NCI-H446 (cell line): ENCODE data around the gene DHX29.
"Not testable (repeated sequence)": the region's sequence is repeated elsewhere in the genome, so short reads cannot be mapped to it uniquely, and the experiment has no call there.

Experiments
- DNase-seq, 2 experiments: peaks; one replicate each; lab custom pipeline; 2025; lab: John Stamatoyannopoulos, UW

Gene DHX29, protein sequence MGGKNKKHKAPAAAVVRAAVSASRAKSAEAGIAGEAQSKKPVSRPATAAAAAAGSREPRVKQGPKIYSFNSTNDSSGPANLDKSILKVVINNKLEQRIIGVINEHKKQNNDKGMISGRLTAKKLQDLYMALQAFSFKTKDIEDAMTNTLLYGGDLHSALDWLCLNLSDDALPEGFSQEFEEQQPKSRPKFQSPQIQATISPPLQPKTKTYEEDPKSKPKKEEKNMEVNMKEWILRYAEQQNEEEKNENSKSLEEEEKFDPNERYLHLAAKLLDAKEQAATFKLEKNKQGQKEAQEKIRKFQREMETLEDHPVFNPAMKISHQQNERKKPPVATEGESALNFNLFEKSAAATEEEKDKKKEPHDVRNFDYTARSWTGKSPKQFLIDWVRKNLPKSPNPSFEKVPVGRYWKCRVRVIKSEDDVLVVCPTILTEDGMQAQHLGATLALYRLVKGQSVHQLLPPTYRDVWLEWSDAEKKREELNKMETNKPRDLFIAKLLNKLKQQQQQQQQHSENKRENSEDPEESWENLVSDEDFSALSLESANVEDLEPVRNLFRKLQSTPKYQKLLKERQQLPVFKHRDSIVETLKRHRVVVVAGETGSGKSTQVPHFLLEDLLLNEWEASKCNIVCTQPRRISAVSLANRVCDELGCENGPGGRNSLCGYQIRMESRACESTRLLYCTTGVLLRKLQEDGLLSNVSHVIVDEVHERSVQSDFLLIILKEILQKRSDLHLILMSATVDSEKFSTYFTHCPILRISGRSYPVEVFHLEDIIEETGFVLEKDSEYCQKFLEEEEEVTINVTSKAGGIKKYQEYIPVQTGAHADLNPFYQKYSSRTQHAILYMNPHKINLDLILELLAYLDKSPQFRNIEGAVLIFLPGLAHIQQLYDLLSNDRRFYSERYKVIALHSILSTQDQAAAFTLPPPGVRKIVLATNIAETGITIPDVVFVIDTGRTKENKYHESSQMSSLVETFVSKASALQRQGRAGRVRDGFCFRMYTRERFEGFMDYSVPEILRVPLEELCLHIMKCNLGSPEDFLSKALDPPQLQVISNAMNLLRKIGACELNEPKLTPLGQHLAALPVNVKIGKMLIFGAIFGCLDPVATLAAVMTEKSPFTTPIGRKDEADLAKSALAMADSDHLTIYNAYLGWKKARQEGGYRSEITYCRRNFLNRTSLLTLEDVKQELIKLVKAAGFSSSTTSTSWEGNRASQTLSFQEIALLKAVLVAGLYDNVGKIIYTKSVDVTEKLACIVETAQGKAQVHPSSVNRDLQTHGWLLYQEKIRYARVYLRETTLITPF (N-terminal part only)

DNA sequence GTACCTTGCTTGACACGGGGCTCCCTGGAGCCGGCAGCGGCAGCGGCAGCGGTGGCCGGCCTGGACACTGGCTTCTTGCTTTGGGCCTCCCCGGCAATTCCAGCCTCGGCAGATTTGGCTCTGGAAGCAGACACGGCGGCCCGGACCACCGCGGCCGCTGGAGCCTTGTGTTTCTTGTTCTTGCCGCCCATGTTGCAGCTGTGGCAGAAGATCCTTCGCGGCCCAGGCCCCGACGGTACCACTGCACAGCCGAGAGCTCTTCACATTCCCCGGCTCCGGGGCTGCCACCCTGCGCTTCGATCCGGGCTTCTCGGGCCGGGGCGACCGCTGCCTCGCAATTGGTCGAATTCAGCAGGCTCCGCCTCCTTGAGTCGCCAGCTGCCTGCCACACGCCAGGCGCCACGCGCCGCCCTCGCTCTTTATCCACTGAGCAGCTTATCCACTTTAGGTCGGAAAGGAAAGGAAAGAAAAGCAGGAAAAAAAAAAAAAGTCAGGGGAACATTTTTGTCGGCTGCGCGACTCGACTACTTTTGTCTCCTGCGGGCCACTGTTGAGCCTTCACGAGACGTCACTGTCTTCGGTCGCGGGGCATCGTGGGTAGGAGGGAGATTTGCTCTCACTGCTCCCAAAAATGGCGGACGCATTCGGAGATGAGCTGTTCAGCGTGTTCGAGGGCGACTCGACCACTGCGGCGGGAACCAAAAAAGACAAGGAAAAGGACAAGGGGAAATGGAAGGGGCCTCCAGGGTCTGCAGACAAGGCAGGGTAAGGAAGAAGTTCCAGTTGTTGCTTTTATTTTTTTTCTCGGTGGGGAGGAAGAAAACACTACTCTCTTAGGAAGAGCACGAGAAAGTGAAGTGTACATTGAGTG lies at the start of gene DHX29, which contains the start of gene MTREX:
DHX29 (minus strand) TSS at position 312 of the 871 bp plus-strand sequence; CDS start at position 191, 121 bp downstream.
MTREX (plus strand) TSS at position 607 of the 871 bp plus-strand sequence; CDS start at position 632, 25 bp downstream.
- DNase-seq: peak; percentile 93

DNA sequence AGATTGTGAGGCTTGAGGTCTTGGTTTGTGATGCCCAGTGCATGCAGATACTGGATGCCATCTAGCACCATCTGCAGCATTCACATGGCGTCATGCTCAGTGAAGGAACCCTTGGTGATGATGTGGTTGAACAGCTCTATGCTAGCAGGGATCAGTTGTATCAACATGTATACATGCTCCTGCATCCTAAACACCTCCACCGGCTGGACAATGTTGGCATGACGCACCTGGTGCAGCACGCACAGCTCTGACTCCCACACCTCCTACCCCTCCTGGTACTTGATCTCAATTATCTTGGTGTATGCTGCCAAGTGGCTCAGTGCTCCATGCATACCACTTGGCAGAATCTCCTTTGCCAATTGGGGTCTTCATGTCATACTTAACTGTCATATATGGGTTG lies 49.4 kb upstream of the DHX29 start:
- DNase-seq: no peak

DNA sequence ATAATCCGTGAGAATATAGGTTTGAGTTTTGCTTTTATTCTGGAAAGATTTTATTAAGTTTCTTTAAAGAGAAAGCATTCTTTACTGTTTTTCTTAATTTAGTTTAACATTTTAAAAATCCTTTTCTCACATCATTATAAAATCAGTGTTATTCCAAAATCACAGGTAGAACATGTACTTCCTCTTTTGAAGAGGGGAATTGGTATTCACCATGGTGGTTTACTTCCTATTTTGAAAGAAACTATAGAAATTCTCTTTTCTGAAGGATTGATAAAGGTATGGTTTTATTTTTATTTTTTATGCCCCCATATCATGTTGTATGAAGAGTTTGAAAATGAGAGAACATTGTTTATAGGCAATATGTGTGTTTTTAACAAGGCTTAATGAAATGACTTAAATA lies 43.3 kb upstream of the DHX29 start:
- DNase-seq: no peak

DNA sequence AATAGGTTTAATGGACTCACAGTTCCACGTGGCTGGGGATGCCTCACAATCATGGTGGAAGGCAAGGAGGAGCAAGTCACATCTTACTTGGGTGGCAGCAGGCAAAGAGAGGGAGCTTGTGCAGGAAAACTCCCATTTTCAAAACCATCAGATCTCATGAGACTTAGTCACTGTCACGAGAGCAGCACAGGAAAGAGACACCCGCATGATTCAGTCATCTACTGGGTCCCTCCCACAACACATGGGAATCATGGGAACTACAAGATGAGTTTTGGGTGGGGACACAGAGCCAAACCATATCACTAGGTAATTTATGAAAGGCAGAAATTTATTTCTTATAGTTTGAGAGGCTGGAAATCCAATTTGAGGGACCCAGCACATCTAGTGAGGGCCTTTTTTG lies 40.3 kb upstream of the DHX29 start:
- DNase-seq: no peak

DNA sequence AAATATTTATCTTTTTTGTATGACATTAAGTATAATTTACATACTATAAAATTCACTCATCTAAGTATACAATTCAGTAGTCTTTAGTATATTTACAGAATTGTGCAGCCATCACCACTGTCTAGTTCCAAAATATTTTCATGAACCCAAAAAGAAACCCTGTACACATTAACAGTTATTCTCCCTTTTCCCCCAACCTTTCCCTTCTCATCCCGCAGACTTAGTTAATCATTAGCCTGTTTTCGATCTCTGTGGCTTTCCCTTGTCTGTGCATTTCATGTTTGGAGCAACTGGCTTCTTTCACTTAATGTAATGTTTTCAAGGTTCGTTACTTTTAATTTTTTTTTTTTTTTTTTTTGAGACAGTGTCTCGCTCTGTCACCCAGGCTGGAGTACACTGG lies 37.8 kb upstream of the DHX29 start:
- DNase-seq: no peak

DNA sequence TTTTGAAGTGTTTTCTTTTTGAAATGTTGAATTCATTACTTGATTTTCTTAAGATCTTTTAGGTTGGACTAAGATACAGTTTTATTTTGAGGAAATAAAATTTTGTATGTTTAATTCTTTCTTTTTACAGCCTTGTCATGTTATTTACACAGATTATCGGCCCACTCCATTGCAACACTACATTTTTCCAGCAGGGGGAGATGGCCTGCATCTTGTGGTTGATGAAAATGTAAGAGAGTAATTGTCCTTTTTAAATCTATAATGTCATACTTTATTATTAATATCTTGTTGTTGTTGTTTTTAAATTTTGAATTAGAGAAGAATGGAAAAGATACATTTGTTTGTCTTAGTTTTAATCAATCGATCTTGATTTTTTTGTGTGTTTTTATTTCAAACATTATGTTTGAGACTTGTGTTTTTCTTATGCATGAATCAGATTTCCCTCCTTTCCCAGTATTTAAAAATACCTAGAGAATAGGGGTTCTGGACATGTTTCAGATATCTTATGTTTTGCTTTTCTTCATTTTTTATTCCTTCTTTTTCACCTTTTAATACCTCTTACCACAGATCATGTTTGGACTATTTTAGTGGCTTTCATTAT lies 37.0 kb upstream of the DHX29 start:
- peak; percentile 22 to 55 for DNase-seq

DNA sequence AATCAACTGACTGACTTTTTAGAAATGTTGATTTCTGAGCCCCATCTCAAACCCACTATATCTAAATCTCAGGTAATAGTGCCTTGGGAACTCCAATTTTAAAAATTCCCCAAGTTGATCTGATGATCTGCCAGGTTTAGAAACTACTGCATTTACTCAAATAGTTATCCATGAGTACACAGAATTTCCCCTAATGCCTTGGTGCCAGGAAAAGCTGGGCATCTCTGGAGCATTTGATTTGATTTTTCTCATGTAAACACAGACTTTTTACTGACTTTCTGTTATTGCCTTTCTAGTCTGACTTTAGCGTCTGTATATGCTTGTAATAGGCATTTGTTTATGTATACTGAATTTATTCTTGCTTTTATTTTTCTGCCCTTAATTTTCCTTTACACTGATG lies 36.1 kb upstream of the DHX29 start:
- DNase-seq: no peak

DNA sequence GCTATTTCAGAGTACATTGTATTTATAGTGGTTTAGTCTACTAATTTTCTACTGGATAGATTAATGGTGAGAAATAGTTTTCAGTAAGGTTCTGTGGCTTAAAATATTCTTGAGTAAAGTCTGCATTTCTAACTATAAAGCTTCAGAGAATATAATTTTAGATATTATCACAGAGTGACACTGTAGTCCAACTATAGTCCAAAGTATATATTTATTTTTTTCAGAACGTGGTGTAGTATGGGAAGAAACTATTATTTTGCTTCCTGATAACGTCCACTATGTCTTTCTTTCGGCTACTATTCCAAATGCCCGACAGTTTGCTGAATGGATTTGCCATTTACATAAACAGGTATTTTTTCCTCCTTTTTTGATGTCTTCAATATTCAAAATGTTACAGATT lies 35.6 kb upstream of the DHX29 start:
- DNase-seq: no peak

DNA sequence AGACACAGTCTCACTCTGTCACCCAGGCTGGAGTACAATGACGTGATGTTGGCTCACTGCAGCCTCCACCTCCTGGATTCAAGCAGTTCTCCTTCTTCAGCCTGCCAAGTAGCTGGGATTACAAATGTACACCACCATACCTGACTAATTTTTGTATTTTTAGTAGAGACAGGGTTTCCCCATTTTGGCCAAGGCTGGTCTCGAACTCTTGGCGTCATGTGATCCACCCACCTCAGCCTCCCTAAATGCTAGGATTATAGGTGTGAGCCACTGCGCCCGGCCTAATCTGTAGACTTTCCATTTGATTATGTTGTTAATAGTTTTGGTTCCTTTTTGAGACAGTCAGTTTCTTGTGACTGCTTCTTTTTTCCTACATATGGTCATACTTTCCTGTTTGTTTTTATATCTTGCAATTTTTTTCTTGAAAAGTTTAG lies 31.3 kb upstream of the DHX29 start:
- DNase-seq: no peak

DNA sequence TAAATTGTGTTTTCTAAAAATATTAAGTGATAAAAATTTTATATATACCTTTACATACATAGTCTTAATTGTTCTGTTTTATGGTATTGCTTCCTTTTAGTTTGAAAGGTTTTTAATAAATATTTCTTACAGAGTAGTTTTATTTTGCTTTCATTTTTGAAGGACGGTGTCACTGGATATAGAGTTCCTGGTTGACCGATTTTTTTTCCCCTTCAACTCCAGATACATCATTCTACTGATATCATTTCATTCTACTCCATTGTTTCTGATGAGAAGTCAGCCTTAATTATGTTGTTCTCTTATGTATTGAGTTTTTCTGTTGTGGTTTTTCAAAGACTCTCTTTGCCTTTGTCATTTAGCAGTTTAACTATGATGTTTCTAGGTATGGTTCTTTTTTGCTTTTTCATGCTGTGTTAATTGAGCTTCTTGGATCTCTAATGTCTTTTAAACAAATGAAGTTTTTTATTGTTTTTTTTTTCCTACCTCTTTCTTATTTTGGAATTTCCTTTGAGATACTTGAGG lies 30.7 kb upstream of the DHX29 start:
- DNase-seq: no peak

DNA sequence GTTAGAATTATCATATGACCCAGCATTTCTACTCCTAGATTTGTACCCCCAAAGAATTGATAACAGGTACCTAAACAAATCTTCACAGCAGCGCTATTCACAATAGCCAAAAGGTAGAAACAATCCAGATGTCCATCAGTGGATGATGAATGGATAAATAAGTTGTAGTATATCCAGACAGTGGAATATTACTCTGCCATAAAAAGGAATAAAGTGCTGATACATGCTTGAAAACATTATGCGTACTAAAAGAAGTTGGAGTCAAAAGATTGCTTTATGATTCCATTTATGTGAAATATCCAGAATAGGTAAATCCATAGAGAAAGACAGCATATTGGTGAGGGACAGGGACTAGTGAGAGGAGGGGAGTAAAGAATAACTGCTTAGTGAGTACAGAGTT lies 26.3 kb upstream of the DHX29 start:
- no peak for DNase-seq

DNA sequence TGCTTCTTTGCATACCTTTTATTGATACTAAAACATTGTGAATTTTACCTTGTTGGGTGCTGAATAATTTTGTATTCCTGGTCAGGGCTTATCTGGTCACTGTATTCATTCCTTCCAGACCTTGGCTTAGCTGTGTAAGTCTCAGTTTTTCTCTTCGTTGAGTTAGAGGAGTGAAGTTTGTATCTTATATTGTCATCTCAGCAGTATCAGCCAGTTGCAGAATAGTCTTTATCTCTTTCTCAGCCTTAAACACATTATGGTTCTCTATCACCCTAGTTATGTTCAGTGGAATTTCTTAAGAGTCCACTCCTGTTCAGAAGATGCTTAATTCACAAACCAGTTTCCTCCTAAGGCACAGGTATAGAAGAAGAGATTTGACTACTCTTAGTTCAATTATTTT lies 25.5 kb upstream of the DHX29 start:
- no peak for DNase-seq

DNA sequence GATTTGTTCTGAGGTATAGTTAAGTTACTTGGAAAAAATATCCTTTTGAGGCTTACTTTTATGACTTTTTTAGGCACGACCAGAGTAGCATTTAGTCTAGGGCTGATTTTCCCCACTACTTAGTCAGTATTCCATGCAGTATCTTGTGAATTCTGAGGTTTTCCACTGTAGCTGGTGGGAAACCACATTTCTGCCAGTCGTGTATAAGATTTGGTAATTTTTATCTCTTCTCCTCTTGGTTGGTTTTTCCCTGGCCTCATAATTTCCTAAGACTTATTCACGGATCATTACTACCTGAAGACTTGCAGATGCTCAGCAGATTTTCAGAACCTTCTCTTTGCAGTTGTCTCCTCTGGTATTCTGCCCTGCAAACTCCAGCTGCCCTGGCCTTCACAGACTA lies 23.8 kb upstream of the DHX29 start:
- no peak for DNase-seq

DNA sequence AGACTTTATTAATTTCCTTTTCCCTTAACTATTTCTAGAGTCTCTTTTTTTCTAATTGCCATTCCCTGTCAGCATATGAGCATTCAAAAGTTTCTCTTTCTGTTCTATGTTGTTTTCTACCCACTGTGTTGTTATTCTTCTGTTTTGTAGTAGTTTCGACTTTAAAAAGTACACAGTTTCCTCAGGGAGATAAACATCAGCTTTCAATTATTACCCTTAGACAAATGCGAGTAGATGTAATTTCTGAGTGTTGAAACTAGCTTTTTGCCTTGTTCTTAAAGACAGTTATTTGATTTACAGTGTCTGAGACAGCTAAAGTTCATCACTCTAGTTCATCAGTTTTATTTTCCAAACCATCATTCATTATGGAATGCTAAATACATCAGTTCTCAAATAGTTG lies 19.8 kb upstream of the DHX29 start:
- no peak for DNase-seq

DNA sequence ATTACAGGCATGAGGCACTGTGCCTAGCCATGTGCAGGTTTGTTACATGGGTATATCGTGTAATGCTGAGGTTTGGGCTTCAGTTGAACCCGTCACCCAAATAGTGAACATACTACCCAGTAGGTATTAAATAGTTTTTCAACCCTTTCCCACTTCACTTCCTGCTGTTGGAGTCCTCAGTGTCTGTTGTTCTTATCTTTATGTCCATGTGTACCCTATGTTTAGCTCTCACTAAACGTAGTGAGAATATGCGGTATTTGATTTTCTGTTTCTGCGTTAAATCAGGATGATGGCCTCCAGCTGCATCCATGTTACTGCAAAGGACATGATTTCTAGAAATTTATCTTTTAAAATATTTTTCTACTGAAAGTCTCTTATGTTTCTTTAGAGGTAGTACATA lies 18.1 kb upstream of the DHX29 start:
- DNase-seq: no peak

DNA sequence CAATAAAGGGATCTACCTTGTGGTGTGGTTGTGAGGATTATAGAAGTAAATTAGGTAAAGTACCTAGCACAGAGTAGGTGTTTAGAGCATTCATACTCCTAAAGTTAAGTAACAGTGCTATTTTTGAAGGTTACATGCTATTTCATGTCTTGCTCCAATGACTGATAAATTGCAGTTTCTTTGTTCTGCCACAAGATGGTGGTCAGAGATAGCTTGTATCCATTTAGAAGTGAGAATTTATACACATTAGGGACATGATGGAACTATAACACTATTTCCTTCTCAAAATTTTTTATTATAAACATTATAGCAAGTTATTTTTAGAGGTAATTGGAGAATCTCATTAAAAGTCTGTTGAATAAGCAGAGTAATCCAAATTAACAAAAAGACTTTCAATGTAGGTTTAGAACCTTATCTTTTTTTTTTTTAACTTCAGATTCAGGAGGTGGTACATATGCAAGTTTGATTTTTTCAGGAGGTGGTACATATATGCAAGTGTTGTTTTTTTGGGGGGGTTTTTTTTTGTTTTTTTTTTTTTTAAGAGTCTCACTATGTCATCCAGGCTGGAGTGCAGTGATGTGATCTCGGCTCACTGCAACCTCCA lies 17.4 kb upstream of the DHX29 start:
- peak; percentile 15 to 45 for DNase-seq

DNA sequence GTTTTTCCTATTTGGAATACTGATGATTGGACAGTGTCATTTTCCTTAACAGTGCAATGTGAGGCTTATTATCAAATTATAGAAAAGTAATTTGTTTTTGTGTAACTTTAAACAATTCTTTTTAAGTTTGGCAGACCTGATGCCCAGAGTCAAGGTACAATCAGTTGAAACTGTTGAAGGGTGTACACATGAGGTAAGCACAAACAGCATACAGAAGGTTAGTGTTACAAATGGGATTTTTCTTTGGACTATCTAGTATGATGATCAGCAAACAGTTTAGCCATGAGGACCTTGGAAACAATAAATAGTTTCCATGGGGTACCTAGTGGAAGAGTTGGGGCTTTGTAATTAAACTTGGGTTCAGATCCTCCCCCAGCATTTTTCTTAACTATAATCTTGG lies 16.5 kb upstream of the DHX29 start:
- DNase-seq: no peak

DNA sequence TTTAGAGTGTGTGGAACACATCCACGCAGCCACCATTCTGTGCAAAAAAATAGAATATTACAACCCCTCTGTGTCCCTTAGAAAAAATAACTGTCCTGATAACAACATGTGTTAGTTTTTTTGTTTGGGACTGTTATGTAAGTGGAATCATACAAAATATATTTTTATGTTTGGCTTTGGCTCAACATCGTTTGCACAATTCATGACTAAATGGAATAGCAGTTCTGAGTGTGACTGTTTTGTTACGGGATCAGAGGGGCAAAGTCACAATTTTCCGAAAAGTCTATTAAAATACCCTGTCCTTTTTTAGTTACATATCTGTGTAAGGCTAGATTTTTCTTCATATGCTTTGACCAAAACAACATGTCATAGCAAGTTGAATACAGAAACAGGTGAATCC lies 13.1 kb upstream of the DHX29 start:
- no peak for DNase-seq

DNA sequence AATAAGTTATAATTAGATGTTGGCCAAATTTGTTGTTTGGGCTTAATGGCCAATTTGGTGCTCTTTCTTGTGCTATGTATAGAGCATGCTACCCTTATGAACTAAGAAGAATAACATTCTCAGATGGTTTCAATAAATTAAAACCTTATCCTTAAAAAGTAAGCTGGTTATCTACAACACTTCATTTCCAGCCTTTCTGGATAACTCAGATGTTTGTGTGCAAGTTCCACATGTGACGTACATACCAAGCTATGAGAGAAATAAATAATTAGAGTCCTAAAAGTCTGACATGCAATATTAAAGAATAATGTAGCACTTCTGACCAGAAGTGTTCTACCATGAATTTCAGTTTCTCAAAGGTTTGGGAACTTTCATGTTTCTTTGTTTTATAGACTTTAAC lies 12.0 kb upstream of the DHX29 start:
- no peak for DNase-seq

DNA sequence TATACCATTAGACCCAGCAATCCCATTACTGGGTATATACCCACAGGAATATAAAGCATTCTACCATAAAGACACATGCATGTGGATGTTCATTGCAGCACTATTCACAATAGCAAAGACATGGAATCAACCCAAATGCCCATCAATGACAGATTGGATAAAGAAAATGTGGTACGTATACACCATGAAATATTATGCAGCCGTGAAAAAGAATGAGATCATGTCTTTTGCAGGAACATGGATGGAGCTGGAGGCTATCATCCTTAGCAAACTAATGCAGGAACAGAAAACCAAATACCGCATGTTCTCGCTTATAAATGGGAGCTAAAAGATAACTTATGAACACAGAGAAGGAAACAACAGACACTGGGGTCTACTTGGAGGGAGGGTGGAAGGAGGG lies 10.7 kb upstream of the DHX29 start:
- not testable (repeated sequence) for DNase-seq
